ENCODE data around the gene TMEM151B.

- TF ChIP-seq CTCF (IDR thresholded peaks at IDR 0.05) (no peak), REST (IDR thresholded peaks at IDR 0.05) (no peak), POLR2A (IDR thresholded peaks at IDR 0.05; ENCODE audit: low read length) (no peak), CHD2 (IDR thresholded peaks at IDR 0.05; ENCODE audit: low read length, partially characterized antibody) (no peak), MAX (IDR thresholded peaks at IDR 0.05) (no peak), EP300 (IDR thresholded peaks at IDR 0.05) (no peak), JUN (IDR thresholded peaks at IDR 0.05) (no peak), RCOR1 (IDR thresholded peaks at IDR 0.05; ENCODE audit: low read depth, low read length) (no peak)
Observed at GRCh38 chr6:44271914-44272313, 1.7 kb downstream of the TMEM151B start.
